WI38 (cell line): ENCODE results near the gene CEP135.

Experiments used
- H3K4me3 ChIP-seq: 2 replicates; pipeline ENCODE4 v1.5.1; 2011; ENCODE audit warnings: low read depth, mild to moderate bottlenecking, control low read depth, low read length
- TF ChIP-seq, protein P1 (sequence below): IDR thresholded peaks from 2 replicates; pipeline ENCODE4 v1.5.1; 2012; ENCODE audit warnings: low read depth, mild to moderate bottlenecking, control low read depth, low read length

CEP135 gene

DNA sequence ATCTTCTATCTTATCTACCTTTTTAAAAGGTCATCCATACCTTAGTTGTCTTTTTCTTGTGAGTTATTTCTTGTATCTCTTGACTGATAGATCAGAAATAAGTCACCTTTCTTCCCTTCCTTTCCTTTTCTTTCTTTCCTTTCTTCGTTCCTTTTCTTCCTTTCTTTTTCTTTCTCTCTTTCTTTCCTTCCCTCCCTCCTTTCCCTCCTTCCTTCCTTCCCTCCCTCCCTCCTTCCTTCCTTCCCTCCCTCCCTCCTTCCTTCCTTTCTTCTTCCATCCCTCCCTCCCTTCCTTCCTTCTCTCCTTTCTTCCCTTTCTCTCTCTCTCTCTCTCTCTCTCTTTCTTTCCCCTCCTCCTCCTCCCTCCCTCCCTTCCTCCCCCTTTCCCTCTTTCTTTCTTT, 93.5 kb downstream of the CEP135 start:
- TF ChIP-seq, protein P1, sequence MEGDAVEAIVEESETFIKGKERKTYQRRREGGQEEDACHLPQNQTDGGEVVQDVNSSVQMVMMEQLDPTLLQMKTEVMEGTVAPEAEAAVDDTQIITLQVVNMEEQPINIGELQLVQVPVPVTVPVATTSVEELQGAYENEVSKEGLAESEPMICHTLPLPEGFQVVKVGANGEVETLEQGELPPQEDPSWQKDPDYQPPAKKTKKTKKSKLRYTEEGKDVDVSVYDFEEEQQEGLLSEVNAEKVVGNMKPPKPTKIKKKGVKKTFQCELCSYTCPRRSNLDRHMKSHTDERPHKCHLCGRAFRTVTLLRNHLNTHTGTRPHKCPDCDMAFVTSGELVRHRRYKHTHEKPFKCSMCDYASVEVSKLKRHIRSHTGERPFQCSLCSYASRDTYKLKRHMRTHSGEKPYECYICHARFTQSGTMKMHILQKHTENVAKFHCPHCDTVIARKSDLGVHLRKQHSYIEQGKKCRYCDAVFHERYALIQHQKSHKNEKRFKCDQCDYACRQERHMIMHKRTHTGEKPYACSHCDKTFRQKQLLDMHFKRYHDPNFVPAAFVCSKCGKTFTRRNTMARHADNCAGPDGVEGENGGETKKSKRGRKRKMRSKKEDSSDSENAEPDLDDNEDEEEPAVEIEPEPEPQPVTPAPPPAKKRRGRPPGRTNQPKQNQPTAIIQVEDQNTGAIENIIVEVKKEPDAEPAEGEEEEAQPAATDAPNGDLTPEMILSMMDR = no peak
- H3K4me3 ChIP-seq = no peak overlapping the region

DNA sequence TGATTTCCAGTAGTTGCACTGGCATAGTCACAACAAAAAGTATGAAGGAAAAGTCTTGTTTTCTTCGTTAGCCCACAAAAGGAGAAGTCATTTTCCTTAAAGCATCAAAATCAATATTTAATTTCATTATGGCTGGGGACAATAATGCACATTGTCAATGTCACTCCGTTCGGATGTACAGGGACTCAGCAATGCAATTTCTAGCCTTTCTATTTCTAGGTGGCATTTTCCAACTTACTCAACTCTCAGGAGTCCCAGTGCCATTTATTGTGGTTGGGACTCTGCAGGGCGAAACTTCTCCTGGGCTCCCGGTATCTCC, 99.6 kb downstream of the CEP135 start:
- peak overlapping the region; percentile 63 for H3K4me3 ChIP-seq
- TF ChIP-seq, protein P1 = no peak

GRCh38 chr4:56048702-56049431, 100.1 kb downstream of the CEP135 start:
- TF ChIP-seq, protein P1 = no peak

DNA sequence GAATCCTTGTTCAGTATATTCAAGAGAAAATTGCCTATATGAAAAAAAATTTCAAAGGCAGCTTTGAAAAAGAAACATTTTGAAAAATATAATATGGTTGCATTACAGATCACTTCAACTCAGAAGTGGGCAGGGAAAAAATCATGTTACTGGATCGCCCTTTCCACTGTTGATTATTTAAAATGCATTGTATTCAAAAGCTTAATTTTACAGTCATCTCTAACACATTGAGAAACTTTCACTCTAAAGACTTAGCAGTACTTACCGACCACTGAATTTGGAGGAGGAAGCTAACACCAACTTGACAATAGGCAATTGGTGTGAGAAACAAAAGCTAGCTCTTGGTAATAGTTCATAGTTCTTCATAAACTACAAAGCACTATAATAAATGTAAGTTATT, 101.9 kb downstream of the CEP135 start:
- H3K4me3 ChIP-seq = no peak overlapping the region
- TF ChIP-seq, protein P1 = no peak

More at GRCh38 chr4:56048702-56049431, 100.1 kb downstream of the CEP135 start:
- H3K4me3 ChIP-seq = peak overlapping the region; percentile 63

DNA sequence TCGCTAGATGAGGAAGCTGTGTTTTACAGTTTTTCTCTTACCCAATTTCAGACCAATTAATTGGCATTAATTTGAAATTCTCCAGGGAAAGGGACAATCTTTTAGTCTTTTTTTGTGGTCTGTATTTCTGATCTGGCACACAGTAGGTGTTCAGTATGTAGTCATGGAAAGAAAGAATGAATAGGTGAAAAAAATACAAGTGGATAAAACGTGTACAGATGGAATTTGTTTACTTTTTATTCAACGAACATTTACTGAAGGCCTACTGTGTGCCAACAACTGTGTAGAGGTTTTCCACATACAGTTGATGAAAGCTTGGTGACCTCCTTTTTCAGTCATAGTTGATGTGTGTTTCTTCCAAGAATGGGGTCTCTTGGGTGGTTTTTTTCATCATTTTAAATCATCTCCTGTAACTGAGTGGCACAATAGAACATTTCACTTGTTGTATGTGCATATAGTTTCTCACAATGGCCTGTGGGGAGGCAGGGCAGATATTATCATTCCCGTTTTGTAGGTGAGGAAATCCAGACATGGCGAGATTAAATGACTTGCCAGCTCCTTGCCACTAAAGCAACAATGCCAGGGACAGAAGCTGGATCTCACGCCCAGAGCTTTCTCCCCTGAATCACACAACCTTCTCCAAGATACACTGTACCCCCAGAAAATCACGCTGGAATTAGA, 102.4 kb downstream of the CEP135 start:
- TF ChIP-seq, protein P1 = no peak
- no peak overlapping the region for H3K4me3 ChIP-seq

DNA sequence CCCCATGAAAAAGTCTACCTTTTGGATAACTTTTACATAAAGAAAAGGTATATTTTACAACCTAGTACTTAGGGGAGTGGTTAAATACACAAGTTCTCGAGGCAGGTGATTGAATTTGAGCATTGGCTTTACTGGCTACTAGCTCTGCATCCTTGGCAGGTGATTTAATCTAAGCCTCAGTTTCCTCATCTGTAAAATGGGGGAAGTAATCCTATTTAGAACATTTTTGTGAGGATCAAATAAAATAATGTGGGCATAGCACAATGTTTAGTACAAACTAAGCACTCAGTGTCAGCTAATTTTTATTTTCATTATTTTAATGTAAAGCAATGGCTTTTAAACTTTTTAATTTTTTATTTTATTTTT, 102.9 kb downstream of the CEP135 start:
- TF ChIP-seq, protein P1 = no peak
- H3K4me3 ChIP-seq = no peak overlapping the region

GRCh38 chr4:56052481-56052880, 103.7 kb downstream of the CEP135 start:
- H3K4me3 ChIP-seq = no peak overlapping the region
- TF ChIP-seq, protein P1 = no peak
